Renal cortical epithelial cell (primary cell): ENCODE results near the gene TRIM9. TPM values are rescaled to one million over a fixed set of nuclear protein-coding genes. Genes with fewer than 3 reads are reported as not detected.

Source experiments
- DNase-seq: peaks from one replicate; pipeline ENCODE4 v3.0.0-alpha.2; 2011; ENCODE audit warnings: low read depth
- total RNA-seq: library from RNA; depleted of rRNA; stranded (reverse); fragments of >200 nt; gene quantifications from 2 replicates; pipeline ENCODE4 v1.2.3, GENCODE V29; 2014

The TRIM9 gene
- total RNA-seq, 1 donor from 2014 or later = 2.9 TPM

DNA sequence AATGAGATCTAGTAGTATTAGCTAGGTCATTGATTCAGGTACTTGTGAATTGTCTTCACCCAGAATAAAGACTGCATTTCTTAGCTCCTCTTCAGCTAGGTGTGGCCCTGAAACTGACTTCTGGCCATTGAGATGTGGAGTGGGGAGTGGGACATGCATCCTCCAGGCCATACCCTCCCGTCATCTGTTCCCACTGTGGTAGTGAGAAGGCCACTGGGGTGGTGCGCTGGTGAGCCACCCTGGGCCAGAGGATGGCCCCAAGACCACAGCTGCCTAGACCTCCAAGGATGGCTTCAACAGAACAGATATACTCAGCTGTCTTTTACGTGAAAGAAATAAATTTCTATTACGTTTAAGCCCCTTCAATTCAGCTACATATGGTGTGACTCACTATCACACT lies 36.5 kb downstream of the TRIM9 start:
- no peak for DNase-seq

DNA sequence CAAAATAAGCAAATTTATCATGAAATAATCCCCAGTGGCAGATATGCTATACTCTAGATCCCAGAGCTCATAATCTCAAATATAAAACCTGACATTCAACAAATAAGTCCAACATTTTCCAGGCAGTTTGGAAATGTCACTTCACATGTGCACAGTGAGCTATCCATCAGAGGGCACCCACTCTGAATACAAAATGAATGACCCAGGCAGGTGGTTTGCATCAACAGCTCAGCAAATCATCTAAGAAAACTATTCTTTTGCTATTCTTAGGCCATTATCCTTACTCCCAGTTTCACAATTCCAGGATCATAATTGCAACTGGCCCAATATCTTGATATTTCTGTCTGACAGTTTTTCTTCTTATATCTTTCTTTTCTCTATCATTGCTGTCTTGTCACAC lies 38.5 kb downstream of the TRIM9 start:
- DNase-seq = no peak

DNA sequence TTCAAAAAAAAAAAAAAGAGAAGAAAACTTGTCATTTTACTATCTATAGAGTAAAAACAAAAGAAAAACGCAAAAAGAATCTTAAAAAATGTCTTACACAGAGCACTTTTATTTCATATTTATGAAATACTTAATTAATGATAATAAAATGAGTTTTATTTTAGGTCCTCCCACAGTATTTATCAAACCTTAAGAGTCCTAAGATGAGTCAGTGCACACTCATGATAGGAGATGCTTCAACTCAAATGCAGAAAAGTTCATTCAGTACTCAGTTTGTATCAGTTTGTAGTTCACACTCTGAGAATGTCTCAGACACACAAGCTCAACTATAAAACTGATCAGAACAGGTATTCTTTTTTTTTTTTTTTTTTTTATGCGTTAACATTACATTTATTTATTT lies 41.7 kb downstream of the TRIM9 start:
- DNase-seq = no peak

DNA sequence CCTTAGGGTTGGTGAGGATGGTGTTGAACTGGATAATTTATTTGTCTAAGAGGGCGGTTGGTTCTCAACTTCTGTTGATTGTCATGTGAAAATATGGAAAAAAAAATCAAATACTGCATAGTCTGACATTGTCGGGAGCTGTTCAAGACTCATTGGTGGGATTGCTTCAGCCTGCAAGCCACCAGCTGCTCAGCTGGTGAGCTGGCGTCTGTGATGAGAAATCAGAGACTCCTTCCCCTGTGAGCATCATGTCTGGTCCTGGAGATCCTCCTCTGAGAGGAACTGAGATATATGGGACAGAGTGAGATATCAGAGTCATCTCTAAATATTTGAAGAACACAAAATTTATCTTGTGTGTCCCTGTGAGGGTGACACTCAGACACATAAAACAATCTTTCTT lies 49.9 kb downstream of the TRIM9 start:
- DNase-seq = no peak

DNA sequence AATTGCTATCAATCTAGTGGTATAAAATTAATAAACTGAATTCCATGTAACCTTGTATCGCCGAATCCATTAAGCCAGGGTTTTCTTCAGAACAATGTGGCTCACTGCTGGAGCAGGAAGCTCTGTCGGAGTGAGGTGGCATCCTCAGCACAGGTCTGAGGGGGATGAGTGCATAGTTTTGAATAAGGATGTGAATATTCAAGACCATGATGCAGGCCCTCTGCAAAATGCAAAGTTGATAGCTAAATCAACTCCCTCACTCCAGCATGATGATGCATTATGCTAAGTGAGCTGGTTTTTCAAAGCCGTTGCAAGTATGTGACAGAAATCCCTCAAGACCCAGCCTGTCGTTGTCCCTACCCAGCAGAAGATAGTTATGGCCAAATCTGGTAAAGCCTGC lies 53.0 kb downstream of the TRIM9 start:
- DNase-seq = no peak

DNA sequence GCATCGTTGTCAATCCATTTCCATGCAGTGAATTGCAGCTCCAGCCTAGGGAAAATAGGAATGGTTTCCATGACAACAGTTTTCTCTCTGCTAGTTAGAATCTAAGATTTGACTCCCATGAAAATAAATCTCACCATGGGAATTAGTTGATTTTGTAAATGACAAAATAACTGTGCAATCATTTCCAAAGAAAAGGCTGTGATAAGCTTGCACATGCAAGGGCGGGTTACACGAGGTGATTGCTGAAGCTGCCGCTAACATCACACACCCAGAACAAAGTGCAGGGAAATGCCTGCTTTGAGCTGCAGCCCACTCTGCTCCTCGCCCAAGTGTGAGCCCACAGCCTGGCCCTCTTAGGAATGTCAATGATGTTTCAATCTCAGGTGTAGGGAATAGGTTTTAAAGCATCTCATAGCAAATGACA lies 53.8 kb downstream of the TRIM9 start:
- DNase-seq = no peak

DNA sequence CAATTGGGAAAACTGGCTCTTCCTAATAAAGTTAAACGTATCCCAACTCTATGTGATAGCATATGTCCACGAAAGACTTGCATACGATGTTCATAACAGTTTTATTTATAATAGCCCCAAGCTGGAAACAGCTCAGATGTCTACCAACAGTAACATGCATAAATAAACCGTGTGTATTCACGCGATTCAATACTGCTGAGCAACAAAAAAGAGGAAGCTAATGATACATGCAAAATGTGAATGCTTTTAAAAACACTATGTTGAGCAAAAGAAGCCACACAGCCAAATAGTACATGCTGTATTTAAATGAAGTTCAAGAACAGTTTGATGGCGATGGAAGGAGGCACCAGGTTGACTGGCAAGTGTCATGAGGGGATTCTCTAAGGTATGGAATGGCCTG lies 55.7 kb downstream of the TRIM9 start:
- peak; percentile 13 for DNase-seq

DNA sequence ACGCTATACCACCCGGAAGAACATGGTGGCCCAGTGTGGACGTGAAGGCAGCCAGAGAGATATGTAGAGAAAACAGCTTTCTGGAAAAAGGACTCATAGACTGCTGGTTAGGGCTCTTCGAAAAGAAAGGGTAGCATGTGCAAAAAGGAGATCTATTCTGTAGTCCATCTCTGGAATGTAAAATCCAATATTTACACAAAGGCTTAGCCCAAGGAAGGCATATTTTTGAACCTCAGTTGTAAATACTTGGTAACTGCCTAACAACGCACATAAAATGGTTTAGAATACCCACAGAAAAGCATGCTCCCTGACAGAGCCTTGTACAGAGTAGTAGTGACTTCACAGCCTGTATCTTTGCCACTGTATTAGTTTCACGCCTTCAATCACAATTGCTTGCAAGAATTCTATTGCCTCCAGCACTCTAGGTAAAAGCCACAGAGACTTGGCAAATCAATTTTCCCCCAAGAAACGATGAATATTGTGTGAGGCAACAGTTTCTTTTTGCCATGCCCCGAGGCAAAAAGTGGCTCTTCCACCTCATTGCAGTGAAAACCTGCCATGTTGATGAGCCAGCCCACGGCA lies 59.2 kb downstream of the TRIM9 start:
- DNase-seq = peak; percentile 36

DNA sequence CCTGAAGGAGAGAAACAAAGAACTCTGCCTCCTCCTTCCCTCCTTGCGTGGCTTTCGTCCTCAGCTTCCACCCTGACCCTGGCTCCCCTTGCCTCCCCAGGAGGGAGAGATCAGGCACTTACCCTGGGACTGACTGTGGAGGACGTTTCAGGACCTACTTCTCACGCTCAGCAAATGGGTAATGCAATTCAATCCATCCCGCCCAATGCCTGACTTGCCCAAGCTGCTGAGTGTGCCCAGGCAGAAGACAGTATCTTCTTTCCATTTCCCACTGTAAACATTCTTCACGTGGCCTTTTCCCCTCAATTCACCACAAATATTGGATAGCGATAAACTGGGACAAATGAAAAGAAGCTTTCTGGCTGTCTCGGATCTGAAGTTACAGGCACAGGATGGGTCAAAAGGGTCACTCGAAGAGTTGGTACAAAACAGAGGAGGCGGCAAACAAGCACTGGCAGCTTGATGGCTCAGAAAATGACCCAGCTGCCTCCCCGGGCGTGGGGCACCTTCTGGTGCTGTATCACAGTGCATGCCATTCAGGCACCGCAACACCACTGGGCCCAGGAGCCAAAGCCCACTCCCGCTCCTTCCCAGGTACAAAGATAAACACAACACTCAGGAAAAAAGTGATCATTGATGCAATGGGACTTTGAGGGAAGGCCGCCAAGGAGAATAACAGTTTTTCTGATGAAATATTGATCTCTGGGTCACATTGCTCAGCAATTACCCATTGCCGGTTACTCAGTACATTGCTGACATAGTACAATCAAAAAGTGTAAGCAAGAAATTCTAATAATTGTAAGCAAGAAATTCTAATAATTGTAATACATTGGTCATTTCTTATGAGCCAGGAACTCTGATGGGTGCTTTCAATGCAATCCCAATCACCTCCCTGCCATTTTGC lies 65.8 kb downstream of the TRIM9 start:
- no peak for DNase-seq

DNA sequence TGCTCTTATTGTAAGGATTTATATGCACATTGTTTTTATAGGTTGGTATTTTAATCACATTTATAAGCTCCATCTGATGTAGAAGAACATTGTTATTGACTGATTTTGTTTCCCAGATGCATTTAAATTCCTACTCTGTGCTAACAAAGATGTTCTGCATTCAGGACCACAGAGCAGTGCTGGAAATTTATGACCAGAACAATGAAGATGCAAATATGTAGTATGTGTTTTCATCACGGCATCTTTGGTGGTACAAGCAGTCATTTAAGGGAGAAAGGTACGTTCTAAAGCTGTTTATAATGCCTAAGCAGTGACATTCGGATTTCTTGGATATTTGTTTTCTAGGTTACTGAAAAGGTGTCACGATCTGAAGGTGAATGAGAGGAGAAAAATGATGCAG lies 66.5 kb downstream of the TRIM9 start:
- no peak for DNase-seq

DNA sequence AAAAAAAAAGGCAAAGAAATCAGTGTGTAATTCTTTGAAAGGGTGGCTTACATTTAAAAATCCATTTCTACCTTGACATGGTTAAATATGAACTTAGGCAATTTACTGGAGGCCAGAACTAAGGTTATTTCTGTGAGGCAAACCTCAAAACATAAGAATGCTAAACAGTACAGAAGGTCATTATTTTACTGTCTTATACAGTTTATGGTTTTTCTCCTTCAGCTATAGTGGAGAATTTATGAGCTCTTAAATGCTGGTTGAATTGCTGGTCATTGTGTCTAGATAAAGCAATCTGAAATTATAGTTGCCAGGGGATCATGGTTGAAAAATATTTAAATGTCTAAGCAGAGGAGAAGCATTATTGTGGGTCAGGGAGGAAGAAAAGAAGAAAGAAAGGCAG lies 70.5 kb downstream of the TRIM9 start:
- peak; percentile 5 for DNase-seq

DNA sequence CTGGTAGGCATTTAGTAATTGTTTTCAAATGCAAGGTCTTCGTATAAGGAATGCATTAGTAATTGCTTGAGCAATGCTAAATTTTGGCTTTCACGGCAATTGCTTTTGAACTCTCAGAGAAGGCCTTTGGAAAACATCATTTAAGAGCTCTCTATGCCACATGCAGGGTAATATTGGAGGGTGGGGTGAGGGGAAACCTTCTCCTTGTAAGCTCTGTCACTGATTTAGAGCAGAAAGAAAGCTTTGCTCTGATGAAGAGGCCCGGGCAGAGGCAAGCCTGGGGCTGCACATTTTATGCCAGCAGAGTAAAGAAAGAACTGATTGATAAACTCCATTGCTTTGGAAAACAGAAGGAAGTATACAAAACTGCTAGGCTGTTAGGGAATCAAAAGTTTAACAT lies 70.9 kb downstream of the TRIM9 start:
- peak; percentile 59 for DNase-seq

DNA sequence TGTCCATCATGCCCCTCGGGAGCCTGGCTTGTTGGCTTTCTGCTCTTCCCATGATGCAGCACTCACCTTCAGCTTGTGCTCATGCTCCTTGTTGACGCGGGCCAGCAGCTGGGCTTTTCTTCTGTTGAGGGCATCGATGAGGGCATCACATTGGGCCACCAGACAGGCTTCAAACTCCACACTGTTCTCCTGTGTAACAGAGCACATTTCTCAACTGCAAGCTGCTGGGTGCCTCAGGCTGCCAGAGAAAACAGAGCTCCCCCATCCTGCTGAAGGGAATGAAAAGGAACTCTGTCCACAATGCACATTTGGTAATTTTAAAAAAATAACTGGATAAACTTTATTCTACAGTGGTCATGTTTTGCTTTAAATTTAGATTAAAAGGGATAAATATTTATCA lies 72.1 kb downstream of the TRIM9 start:
- DNase-seq = no peak

DNA sequence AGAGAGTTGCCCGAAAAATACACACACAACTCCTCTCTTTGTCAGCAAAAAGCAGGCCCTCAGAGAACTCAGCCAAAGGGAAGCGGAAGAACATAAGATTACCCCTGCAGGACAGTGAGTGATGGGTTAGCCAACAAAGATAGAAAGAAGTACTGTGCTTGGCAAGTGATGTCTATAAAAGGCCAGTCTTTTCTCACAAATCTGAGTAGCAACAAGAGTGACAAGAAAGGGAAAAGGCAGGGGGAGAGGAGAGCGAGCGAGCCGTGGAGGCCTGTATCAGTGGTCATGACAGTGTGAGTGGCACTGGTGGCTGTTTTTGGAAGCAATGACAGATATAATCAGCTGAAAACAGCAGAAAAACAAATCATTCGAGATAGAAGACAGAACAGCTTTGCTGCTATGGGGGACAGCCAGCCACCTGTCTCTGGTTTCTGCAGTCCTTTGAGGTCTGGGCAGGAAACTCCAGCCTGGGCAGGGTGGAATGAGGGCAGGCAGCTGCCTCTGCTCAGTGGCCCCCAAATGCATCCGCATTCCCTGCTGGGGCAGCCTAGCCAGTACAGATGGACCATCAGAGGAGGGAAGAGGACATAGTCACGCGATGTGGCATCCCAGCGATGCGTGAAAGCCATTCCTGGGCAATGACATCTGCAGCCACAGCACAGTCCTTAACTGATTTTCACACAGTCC lies 74.7 kb downstream of the TRIM9 start:
- peak; percentile 10 for DNase-seq

DNA sequence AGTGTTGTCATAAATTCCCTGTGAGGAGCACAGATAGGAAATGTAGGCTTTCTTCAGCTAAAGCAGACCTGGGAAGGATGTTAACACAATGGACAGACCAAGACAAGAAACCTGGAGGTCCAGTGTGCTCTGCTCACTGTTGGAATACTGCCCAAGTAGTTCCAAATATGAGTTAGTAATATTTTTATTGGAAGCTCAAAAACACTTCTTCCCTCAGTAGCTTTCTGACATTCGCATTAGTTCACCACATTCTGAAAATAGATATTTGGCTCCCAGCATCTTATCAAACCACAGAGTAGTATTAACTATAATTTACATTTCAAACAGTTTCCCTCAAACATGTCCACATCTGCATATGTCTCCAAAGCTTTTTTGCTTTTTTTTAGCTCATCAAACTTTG lies 75.8 kb downstream of the TRIM9 start:
- no peak for DNase-seq

DNA sequence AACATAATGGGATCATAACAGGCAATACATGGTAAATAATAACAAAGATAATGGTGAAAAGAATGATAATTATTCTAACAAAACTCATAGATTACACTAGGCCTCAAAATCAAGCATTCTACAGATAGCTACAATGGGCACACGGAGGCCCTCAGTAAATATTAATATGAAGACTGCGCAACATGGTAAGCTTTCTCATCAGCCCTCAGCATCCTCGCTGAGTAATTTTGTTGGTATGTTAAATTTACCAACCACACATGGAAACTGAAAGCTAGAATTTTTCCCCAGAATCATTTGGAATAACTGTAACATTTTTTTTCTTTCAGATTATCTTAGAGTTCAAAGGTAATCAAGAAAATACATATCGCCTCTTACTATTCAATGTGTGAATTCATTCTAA lies 76.4 kb downstream of the TRIM9 start:
- no peak for DNase-seq

DNA sequence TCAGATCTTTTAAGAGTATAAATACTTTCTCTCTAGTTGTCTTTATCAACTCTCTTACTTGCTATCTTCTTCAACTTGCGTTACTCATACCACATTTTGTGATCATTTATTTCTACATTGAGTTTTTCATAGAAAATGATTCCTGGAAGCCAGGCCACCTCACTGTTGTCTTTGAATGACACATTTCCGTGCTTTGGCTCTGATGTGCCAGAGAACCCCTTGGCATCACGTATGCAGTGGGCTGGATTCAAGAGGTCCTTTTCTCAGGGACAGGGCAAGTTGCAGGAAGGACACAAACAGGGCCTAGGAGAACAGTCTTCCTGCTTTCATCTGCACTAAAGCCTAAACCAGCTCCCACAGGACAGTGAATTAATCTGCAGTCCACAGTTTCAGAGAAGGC lies 80.3 kb downstream of the TRIM9 start:
- no peak for DNase-seq

DNA sequence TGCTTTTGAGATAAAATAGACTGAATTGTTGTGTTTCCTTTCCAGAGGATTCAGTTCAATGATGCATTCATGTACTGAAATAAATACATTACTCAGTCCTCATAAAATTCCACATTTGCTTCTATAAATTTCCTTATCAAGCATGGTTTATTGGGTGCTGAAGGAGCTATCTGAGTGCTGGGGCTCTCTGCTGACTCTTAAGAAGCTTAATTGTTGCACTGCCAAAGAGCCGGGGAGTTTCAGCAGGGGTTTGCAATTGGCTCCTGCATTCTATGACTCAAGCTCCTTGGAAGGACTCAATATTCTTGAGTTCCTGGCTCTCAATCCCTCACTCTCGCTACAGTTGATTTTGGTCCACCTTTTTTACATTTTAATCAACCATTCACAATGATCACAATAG lies 80.8 kb downstream of the TRIM9 start:
- DNase-seq = peak; percentile 56

DNA sequence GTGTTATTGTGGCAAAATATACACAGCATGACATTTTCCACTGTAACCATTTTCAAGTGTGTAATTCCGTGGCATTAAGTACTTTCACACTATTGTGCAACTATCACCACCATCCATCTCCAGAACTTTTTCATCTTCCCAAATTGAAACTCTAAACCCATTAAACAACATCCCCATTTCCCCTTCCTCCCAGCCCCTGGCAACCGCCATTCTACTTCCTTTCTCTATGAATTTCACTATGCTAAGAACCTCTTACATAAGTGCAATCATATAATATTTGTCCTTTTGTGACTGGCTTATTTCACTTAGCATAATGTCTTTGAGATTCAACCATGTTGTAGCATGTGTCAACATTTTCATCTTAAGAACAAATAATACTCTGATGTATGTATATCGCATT lies 82.8 kb downstream of the TRIM9 start:
- no peak for DNase-seq

DNA sequence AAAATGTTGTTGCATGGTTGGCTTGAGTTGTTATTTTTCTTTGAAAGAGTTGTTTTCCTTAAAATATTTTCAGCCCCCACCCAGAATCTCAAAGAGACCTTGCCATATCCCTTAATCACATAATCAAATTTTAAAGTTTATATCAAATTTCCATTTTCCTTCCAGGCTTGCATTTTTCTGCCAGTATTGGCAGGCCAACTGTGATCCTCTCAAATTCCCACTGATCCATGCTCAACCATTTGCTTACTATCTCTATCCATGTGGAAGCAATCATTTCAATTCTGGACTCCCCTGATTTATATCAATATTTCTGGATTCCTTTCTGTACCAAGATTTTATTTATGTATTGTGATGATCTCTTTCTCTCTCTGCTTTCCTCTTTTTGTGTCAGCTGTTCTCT lies 86.5 kb downstream of the TRIM9 start:
- no peak for DNase-seq

DNA sequence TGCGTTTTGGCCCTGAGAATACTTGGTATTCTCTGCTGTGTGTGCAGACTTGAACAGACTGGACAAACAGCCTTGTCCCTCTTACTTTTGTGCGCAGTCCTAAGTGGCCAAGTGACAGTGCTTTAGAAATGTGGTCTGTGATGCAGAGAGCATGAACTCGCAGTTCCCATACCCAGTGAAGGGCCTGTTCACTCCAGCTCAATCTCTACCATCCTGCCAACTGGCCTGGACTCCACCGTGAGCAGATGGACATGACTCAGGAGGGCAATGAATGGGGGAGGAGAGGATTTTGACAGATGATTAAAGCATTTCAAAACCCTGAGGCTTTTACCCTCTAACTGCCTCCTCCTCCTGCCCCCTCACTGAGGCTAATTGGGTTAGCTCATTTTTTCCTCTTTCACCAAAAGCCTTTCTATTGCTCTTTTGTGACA lies 88.1 kb downstream of the TRIM9 start:
- peak; percentile 95 for DNase-seq

DNA sequence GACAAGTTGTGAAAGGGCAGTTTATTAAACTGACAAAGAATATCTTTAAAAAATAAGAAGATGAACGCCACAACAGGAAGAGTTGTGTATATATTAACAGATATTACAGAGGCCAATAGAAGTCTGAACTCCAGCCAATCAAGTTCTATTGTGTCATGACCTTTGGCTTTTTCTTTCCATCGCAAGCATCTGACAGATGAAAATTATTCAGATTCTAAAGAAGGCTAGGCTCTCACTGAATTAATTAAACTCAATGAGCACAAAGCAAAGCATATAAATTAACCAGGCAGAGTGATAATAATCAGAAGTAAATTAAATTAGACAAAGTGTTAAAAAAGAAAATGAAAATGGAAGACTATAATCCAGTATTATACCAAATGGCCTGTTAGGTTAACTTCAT lies 88.6 kb downstream of the TRIM9 start:
- DNase-seq = no peak
